HG02678 (cell line): ENCODE measurements around the gene EPB41L2.
A peak's percentile ranks its signal among the peaks of the same experiment; 100 is the strongest.
"Not testable (repeated sequence)": the region's sequence is repeated elsewhere in the genome, so short reads cannot be mapped to it uniquely, and the experiment has no call there.

Experiments
- ATAC-seq: cut with Tn5 transposase; IDR thresholded peaks from one replicate; pipeline ENCODE4 v1.9.1; 2021; ENCODE audit warnings: mild to moderate bottlenecking, moderate library complexity; ENCODE audit not compliant: unreplicated experiment

EPB41L2 gene

GRCh38 chr6:131037194-131037897 is 25.7 kb downstream of the EPB41L2 start:
- ATAC-seq: no peak

- no peak for ATAC-seq
These were observed 26.4 kb downstream of the EPB41L2 start for GRCh38 chr6:131036601-131037000.

- ATAC-seq: no peak
These were observed 26.9 kb downstream of the EPB41L2 start for GRCh38 chr6:131036143-131036542.

- no peak for ATAC-seq
These were observed 27.5 kb downstream of the EPB41L2 start for GRCh38 chr6:131035582-131035981.

- no peak for ATAC-seq
These were observed 29.4 kb downstream of the EPB41L2 start for GRCh38 chr6:131033631-131034030.

GRCh38 chr6:131029626-131030297 is 33.3 kb downstream of the EPB41L2 start:
- ATAC-seq: peak; percentile 94

GRCh38 chr6:131027326-131027725 is 35.7 kb downstream of the EPB41L2 start:
- no peak for ATAC-seq

- ATAC-seq: no peak
These were observed 36.8 kb downstream of the EPB41L2 start for GRCh38 chr6:131026243-131026642.

GRCh38 chr6:131024565-131024964 is 38.5 kb downstream of the EPB41L2 start:
- ATAC-seq: peak; percentile 66

- ATAC-seq: peak; percentile 17
These were observed 39.1 kb downstream of the EPB41L2 start for GRCh38 chr6:131023834-131024504.

GRCh38 chr6:131022691-131023090 is 40.4 kb downstream of the EPB41L2 start:
- no peak for ATAC-seq

- ATAC-seq: no peak
These were observed 45.1 kb downstream of the EPB41L2 start for GRCh38 chr6:131017962-131018361.

GRCh38 chr6:131015630-131016263 is 47.3 kb downstream of the EPB41L2 start:
- no peak for ATAC-seq

GRCh38 chr6:131015025-131015591 is 47.9 kb downstream of the EPB41L2 start:
- no peak for ATAC-seq

GRCh38 chr6:131014080-131014776 is 48.8 kb downstream of the EPB41L2 start:
- no peak for ATAC-seq

- ATAC-seq: no peak
These were observed 49.5 kb downstream of the EPB41L2 start for GRCh38 chr6:131013495-131013894.

- ATAC-seq: no peak
These were observed 53.3 kb downstream of the EPB41L2 start for GRCh38 chr6:131009790-131010189.

- not testable (repeated sequence) for ATAC-seq
These were observed 54.1 kb downstream of the EPB41L2 start for GRCh38 chr6:131008965-131009364.

GRCh38 chr6:131007964-131008363 is 55.1 kb downstream of the EPB41L2 start:
- not testable (repeated sequence) for ATAC-seq

- no peak for ATAC-seq
These were observed 55.8 kb downstream of the EPB41L2 start for GRCh38 chr6:131007286-131007685.
